ENCODE measurements around the gene USP34. TPM values are rescaled to one million over a fixed set of nuclear protein-coding genes. Genes with fewer than 3 reads are reported as not detected.
A peak's percentile ranks its signal among the peaks of the same experiment; 100 is the strongest.

The USP34 gene
- total and polyA plus RNA-seq, 9 of the 15 experiments (the other 6 are each of a cell fraction or from before 2014, with no cell fraction given), result 19.8 to 108 (median 67.8) TPM

- WGBS (ENCODE audit: insufficient coverage, low coverage, missing lambda C conversion rate), result 100% methylated on average over 1 of the region's 1 CpG
- ChIA-PET POLR2A (interaction anchor here (1.0 kb wide), 1 partner anchor 19 kb away, joined by 3 read pairs; no protein-coding TSS in a partner anchor), CTCF (ENCODE audit: low intra/inter-chr PET ratio) (no interaction called here)
- H3K4me3 ChIP-seq, result no peak overlapping the region
- no peaks in the 10 kb centered on the region; the same call in 1 of the 2 replicates for H3K9me3 ChIP-seq (replicated peaks; ENCODE audit: control insufficient read depth, insufficient read depth, low read depth, low read length)
- H4K20me1 ChIP-seq (replicated peaks; ENCODE audit: control insufficient read depth, insufficient read depth, low read length), result no peaks in the 10 kb centered on the region
- DNase-seq (ENCODE audit: extremely low read depth in 1 of 4, low spot score in 3 of 4) (no peak), ATAC-seq (no peak), FAIRE-seq (no peak)
- H3K4me2 ChIP-seq (ENCODE audit: insufficient read depth, low read length), result no peak overlapping the region
- BruUV-seq (replicated peaks), result no TSS peak
- intact Hi-C loops (cut with micrococcal nuclease) (no loop called here), in situ Hi-C loops (cut with MboI) (no loop called here)
- no peaks in the 10 kb centered on the region for H3K27me3 ChIP-seq (ENCODE audit: control insufficient read depth in 2 of 2, insufficient read depth in 2 of 2, low read length in 2 of 2)
- peaks cover 79% of the 10 kb centered on the region for H3K79me2 ChIP-seq (ENCODE audit: control insufficient read depth, insufficient read depth, low read length)
- no peak overlapping the region for H2AFZ ChIP-seq (ENCODE audit: low read depth, low read length)
- H3K9ac ChIP-seq (ENCODE audit: insufficient read depth in 1 of 2, low read depth in 2 of 2, low read length in 2 of 2), result no peak overlapping the region
- peaks cover 30% of the 10 kb centered on the region; the same call in 2 of the 3 replicates for H3K36me3 ChIP-seq (ENCODE audit: control insufficient read depth, insufficient read depth, low read length)
- no peak for TF ChIP-seq ZFPM2 (CRISPR knock-in tag; IDR thresholded peaks at IDR 0.05)
- TF ChIP-seq NFYB (IDR thresholded peaks at IDR 0.05; ENCODE audit: extremely low read depth, insufficient read length), result no peak
- peak; percentile 51 for TF ChIP-seq RBM25 (IDR thresholded peaks at IDR 0.05; ENCODE audit: low read depth, low read length, severe bottlenecking)
- peak; percentile 67 for TF ChIP-seq ZNF121 (CRISPR knock-in tag; conservative IDR thresholded peaks at IDR 0.05)
- no peaks in the 10 kb centered on the region for H3K9me1 ChIP-seq (ENCODE audit: control insufficient read depth, insufficient read depth, low read length)
- no peaks in the 10 kb centered on the region; a peak in 2 of 5 replicates for H3K4me1 ChIP-seq (replicated peaks in 1 of 2; ENCODE audit: control insufficient read depth in 2 of 2, insufficient read depth in 2 of 2, low read length in 2 of 2)
- H3K27ac ChIP-seq (ENCODE audit: extremely low read depth, low read depth, low read length), result no peak overlapping the region
These were observed 109.8 kb downstream of the USP34 start for GRCh38 chr2:61361068-61361467.

DNA sequence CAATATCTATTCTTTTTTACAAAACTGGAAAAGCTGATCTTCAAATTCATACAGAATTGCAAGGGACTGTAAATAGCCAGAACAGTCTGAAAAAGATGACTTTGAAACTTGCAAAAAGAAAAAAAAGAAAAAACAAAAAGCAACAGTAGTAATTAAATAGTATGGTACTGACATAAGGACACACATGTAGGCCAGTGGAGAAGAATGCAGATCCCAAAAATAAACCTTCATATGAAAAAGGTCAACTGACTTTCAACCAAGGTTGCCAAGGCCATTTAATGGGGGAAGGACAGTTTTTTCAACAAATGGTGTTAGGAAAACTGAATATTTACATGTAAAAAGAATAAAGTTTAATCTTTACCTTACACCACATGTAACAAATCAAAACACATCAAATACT lies 111.8 kb downstream of the USP34 start:
- no TSS peak for BruUV-seq (replicated peaks)
- H3K79me2 ChIP-seq (ENCODE audit: control insufficient read depth, insufficient read depth, low read length), result peaks cover 94% of the 10 kb centered on the region
- TF ChIP-seq CXXC5 (CRISPR knock-in tag; IDR thresholded peaks at IDR 0.05) (no peak), U2AF2 (optimal IDR thresholded peaks at IDR 0.05; ENCODE audit: low read depth, low read length) (no peak), ZNF778 (CRISPR knock-in tag; IDR thresholded peaks at IDR 0.05) (no peak)
- TF ChIP-seq, protein P1, sequence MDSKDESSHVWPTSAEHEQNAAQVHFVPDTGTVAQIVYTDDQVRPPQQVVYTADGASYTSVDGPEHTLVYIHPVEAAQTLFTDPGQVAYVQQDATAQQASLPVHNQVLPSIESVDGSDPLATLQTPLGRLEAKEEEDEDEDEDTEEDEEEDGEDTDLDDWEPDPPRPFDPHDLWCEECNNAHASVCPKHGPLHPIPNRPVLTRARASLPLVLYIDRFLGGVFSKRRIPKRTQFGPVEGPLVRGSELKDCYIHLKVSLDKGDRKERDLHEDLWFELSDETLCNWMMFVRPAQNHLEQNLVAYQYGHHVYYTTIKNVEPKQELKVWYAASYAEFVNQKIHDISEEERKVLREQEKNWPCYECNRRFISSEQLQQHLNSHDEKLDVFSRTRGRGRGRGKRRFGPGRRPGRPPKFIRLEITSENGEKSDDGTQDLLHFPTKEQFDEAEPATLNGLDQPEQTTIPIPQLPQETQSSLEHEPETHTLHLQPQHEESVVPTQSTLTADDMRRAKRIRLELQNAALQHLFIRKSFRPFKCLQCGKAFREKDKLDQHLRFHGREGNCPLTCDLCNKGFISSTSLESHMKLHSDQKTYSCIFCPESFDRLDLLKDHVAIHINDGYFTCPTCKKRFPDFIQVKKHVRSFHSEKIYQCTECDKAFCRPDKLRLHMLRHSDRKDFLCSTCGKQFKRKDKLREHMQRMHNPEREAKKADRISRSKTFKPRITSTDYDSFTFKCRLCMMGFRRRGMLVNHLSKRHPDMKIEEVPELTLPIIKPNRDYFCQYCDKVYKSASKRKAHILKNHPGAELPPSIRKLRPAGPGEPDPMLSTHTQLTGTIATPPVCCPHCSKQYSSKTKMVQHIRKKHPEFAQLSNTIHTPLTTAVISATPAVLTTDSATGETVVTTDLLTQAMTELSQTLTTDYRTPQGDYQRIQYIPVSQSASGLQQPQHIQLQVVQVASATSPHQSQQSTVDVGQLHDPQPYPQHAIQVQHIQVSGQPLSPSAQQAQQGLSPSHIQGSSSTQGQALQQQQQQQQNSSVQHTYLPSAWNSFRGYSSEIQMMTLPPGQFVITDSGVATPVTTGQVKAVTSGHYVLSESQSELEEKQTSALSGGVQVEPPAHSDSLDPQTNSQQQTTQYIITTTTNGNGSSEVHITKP (IDR thresholded peaks at IDR 0.05; ENCODE audit: partially characterized antibody), result no peak
- no peak overlapping the region for H3K4me3 ChIP-seq
- no peaks in the 10 kb centered on the region for H4K20me1 ChIP-seq (replicated peaks; ENCODE audit: control insufficient read depth, insufficient read depth, low read length)
- FAIRE-seq, result no peak
- H3K36me3 ChIP-seq (ENCODE audit: control insufficient read depth, insufficient read depth, low read length), result peaks cover 36% of the 10 kb centered on the region
- intact Hi-C loops (cut with micrococcal nuclease), result no loop called here
- ATAC-seq, result no peak
- H3K4me1 ChIP-seq (replicated peaks in 1 of 2; ENCODE audit: control insufficient read depth in 2 of 2, insufficient read depth in 2 of 2, low read length in 2 of 2), result no peaks in the 10 kb centered on the region; a peak in 2 of 5 replicates
- H3K27me3 ChIP-seq (ENCODE audit: control insufficient read depth in 2 of 2, insufficient read depth in 2 of 2, low read length in 2 of 2), result no peaks in the 10 kb centered on the region
- ChIA-PET POLR2A (no interaction called here), CTCF (ENCODE audit: low intra/inter-chr PET ratio) (no interaction called here)
- no peak overlapping the region for H3K9ac ChIP-seq (ENCODE audit: insufficient read depth in 1 of 2, low read depth in 2 of 2, low read length in 2 of 2)
- DNase-seq (ENCODE audit: extremely low read depth in 1 of 4, low spot score in 3 of 4), result no peak
- no peak overlapping the region for H3K27ac ChIP-seq (ENCODE audit: extremely low read depth, low read depth, low read length)
- H3K9me3 ChIP-seq (replicated peaks; ENCODE audit: control insufficient read depth, insufficient read depth, low read depth, low read length), result peaks cover 9% of the 10 kb centered on the region
- no peaks in the 10 kb centered on the region for H3K9me1 ChIP-seq (ENCODE audit: control insufficient read depth, insufficient read depth, low read length)
- H3K4me2 ChIP-seq (ENCODE audit: insufficient read depth, low read length), result no peak overlapping the region
- no peak overlapping the region for H2AFZ ChIP-seq (ENCODE audit: low read depth, low read length)
- in situ Hi-C loops (cut with MboI), result no loop called here

Measured in K562 (cell line).